ENCODE results near the gene WDR38.

Gene WDR38

DNA sequence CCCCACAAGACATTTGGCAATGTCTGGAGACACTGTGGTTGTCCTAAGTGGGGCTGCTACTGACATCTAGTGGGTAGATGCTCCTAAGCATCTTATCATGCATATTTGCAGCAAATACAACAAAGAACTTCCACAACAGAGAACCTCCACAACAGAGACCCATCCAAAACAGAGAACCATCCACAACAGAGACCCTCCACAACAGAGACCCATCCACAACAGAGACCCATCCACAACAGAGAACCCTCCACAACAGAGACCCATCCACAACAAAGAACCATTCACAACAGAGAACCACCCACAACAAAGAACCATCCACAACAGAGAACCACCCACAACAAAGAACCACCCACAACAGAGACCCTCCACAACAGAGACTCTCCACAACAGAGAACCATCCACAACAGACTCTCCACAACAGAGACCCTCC is 41.5 kb downstream of the WDR38 start:
- no peak overlapping the region for H3K4me2 ChIP-seq (ENCODE audit: low read length, poor library complexity, severe bottlenecking)
- H2AK5ac ChIP-seq (ENCODE audit: low read length, severe bottlenecking), result peak overlapping the region; percentile 67
- no peaks in the 10 kb centered on the region for H3K27me3 ChIP-seq (ENCODE audit: control insufficient read depth in 1 of 2, insufficient read depth in 1 of 2, low read length in 2 of 2)
- H2AFZ ChIP-seq (ENCODE audit: low read depth, low read length), result no peak overlapping the region
- H2BK5ac ChIP-seq (ENCODE audit: low read depth, low read length, poor library complexity, severe bottlenecking), result no peak overlapping the region
- peaks cover 8% of the 10 kb centered on the region for H3K79me1 ChIP-seq (replicated peaks; ENCODE audit: low read length, poor library complexity, severe bottlenecking)
- no peaks in the 10 kb centered on the region for H3K4me1 ChIP-seq (ENCODE audit: control insufficient read depth, insufficient read depth, low read depth, low read length)
- H3K9me3 ChIP-seq (ENCODE audit: control insufficient read depth, low read length), result no peaks in the 10 kb centered on the region
- no peak overlapping the region for H3K4ac ChIP-seq (ENCODE audit: low read depth in 1 of 2, low read length in 2 of 2)
- H3K9ac ChIP-seq (ENCODE audit: low read length), result peak overlapping the region; percentile 40
- H3K36me3 ChIP-seq (ENCODE audit: control insufficient read depth in 1 of 2, insufficient read depth in 2 of 2, low read depth in 1 of 2, low read length in 2 of 2), result peaks cover 43 to 73% of the 10 kb centered on the region in 2 experiments
- no peak overlapping the region for H3K18ac ChIP-seq (ENCODE audit: low read depth in 1 of 2, low read length in 2 of 2)
- no peak overlapping the region for H3K23ac ChIP-seq (ENCODE audit: low read length in 2 of 2)
- DNase-seq, result peak; percentile 65
- H2BK15ac ChIP-seq (ENCODE audit: low read depth, poor library complexity, severe bottlenecking), result no peak overlapping the region
- H3K27ac ChIP-seq (ENCODE audit: low read length, poor library complexity, severe bottlenecking), result no peak overlapping the region
- no peak overlapping the region for H3K14ac ChIP-seq (ENCODE audit: low read length in 2 of 2)
- peak overlapping the region; percentile 46 for H4K8ac ChIP-seq (ENCODE audit: low read length)
- no peak overlapping the region for H4K91ac ChIP-seq (ENCODE audit: low read length)
- no peak overlapping the region for H3K4me3 ChIP-seq (ENCODE audit: insufficient read depth in 1 of 2, low read depth in 1 of 2, low read length in 2 of 2)
- no peak overlapping the region for H2BK12ac ChIP-seq (ENCODE audit: low read length in 2 of 2)
- H2BK120ac ChIP-seq (ENCODE audit: low read depth, low read length), result no peak overlapping the region

- Histone ChIP-seq H3K27me3 (ENCODE audit: control insufficient read depth in 1 of 2, insufficient read depth in 1 of 2, low read length in 2 of 2) (no peaks in the 10 kb centered on the region), H2AFZ (ENCODE audit: low read depth, low read length) (no peak overlapping the region), H3K4ac (ENCODE audit: low read depth in 1 of 2, low read length in 2 of 2) (no peak overlapping the region), H4K8ac (ENCODE audit: low read length) (no peak overlapping the region), H3K14ac (ENCODE audit: low read length in 2 of 2) (no peak overlapping the region), H3K4me3 (ENCODE audit: insufficient read depth in 1 of 2, low read depth in 1 of 2, low read length in 2 of 2) (no peak overlapping the region), H3K4me2 (ENCODE audit: low read length, poor library complexity, severe bottlenecking) (no peak overlapping the region), H3K27ac (ENCODE audit: low read length, poor library complexity, severe bottlenecking) (no peak overlapping the region), H2BK15ac (ENCODE audit: low read depth, poor library complexity, severe bottlenecking) (no peak overlapping the region), H3K9me3 (ENCODE audit: control insufficient read depth, low read length) (no peaks in the 10 kb centered on the region), H3K79me1 (replicated peaks; ENCODE audit: low read length, poor library complexity, severe bottlenecking) (peaks cover 8% of the 10 kb centered on the region), H3K23ac (ENCODE audit: low read length in 2 of 2) (no peak overlapping the region), H4K91ac (ENCODE audit: low read length) (no peak overlapping the region), H2AK5ac (ENCODE audit: low read length, severe bottlenecking) (no peak overlapping the region), H3K36me3 (ENCODE audit: control insufficient read depth in 1 of 2, insufficient read depth in 2 of 2, low read depth in 1 of 2, low read length in 2 of 2) (peaks cover 34 to 65% of the 10 kb centered on the region in 2 experiments), H2BK5ac (ENCODE audit: low read depth, low read length, poor library complexity, severe bottlenecking) (no peak overlapping the region), H2BK12ac (ENCODE audit: low read length in 2 of 2) (no peak overlapping the region), H3K18ac (ENCODE audit: low read depth in 1 of 2, low read length in 2 of 2) (no peak overlapping the region), H3K9ac (ENCODE audit: low read length) (no peak overlapping the region), H3K4me1 (ENCODE audit: control insufficient read depth, insufficient read depth, low read depth, low read length) (no peaks in the 10 kb centered on the region), H2BK120ac (ENCODE audit: low read depth, low read length) (no peak overlapping the region)
- 94% methylated on average over 5 of the region's 6 CpGs for WGBS
- DNase-seq, result no peak
Measured at GRCh38 chr9:124897570-124898460, 44.6 kb downstream of the WDR38 start.

GRCh38 chr9:124899845-124900244 is 46.6 kb downstream of the WDR38 start:
- H2BK15ac ChIP-seq (ENCODE audit: low read depth, poor library complexity, severe bottlenecking), result no peak overlapping the region
- no peak overlapping the region for H3K4me2 ChIP-seq (ENCODE audit: low read length, poor library complexity, severe bottlenecking)
- H3K79me1 ChIP-seq (replicated peaks; ENCODE audit: low read length, poor library complexity, severe bottlenecking), result peaks cover 5% of the 10 kb centered on the region
- no peak overlapping the region for H3K4ac ChIP-seq (ENCODE audit: low read depth in 1 of 2, low read length in 2 of 2)
- H2AFZ ChIP-seq (ENCODE audit: low read depth, low read length), result no peak overlapping the region
- H2BK5ac ChIP-seq (ENCODE audit: low read depth, low read length, poor library complexity, severe bottlenecking), result no peak overlapping the region
- no peak overlapping the region for H3K27ac ChIP-seq (ENCODE audit: low read length, poor library complexity, severe bottlenecking)
- no peak overlapping the region for H3K14ac ChIP-seq (ENCODE audit: low read length in 2 of 2)
- no peak overlapping the region for H3K18ac ChIP-seq (ENCODE audit: low read depth in 1 of 2, low read length in 2 of 2)
- H3K4me3 ChIP-seq (ENCODE audit: insufficient read depth in 1 of 2, low read depth in 1 of 2, low read length in 2 of 2), result no peak overlapping the region
- no peak overlapping the region for H4K8ac ChIP-seq (ENCODE audit: low read length)
- peaks cover 24 to 52% of the 10 kb centered on the region in 2 experiments for H3K36me3 ChIP-seq (ENCODE audit: control insufficient read depth in 1 of 2, insufficient read depth in 2 of 2, low read depth in 1 of 2, low read length in 2 of 2)
- 95% methylated on average over 9 of the region's 9 CpGs for WGBS
- H3K4me1 ChIP-seq (ENCODE audit: control insufficient read depth, insufficient read depth, low read depth, low read length), result no peaks in the 10 kb centered on the region
- no peaks in the 10 kb centered on the region for H3K27me3 ChIP-seq (ENCODE audit: control insufficient read depth in 1 of 2, insufficient read depth in 1 of 2, low read length in 2 of 2)
- DNase-seq, result no peak
- no peak overlapping the region for H2AK5ac ChIP-seq (ENCODE audit: low read length, severe bottlenecking)
- no peak overlapping the region for H3K9ac ChIP-seq (ENCODE audit: low read length)
- no peak overlapping the region for H3K23ac ChIP-seq (ENCODE audit: low read length in 2 of 2)
- H4K91ac ChIP-seq (ENCODE audit: low read length), result no peak overlapping the region
- no peaks in the 10 kb centered on the region for H3K9me3 ChIP-seq (ENCODE audit: control insufficient read depth, low read length)
- no peak overlapping the region for H2BK120ac ChIP-seq (ENCODE audit: low read depth, low read length)
- no peak overlapping the region for H2BK12ac ChIP-seq (ENCODE audit: low read length in 2 of 2)

GRCh38 chr9:124906966-124907365 is 53.7 kb downstream of the WDR38 start:
- no peaks in the 10 kb centered on the region for H3K9me3 ChIP-seq (ENCODE audit: control insufficient read depth, low read length)
- no peak overlapping the region for H3K4me2 ChIP-seq (ENCODE audit: low read length, poor library complexity, severe bottlenecking)
- no peak for DNase-seq
- no peak overlapping the region for H2AFZ ChIP-seq (ENCODE audit: low read depth, low read length)
- no peak overlapping the region for H2BK15ac ChIP-seq (ENCODE audit: low read depth, poor library complexity, severe bottlenecking)
- WGBS, result no CpG with 5 or more reads among the region's 1 CpG
- no peaks in the 10 kb centered on the region for H3K4me1 ChIP-seq (ENCODE audit: control insufficient read depth, insufficient read depth, low read depth, low read length)
- H3K27me3 ChIP-seq (ENCODE audit: control insufficient read depth in 1 of 2, insufficient read depth in 1 of 2, low read length in 2 of 2), result no peaks in the 10 kb centered on the region
- no peak overlapping the region for H4K8ac ChIP-seq (ENCODE audit: low read length)
- H3K79me1 ChIP-seq (replicated peaks; ENCODE audit: low read length, poor library complexity, severe bottlenecking), result no peaks in the 10 kb centered on the region
- no peak overlapping the region for H3K18ac ChIP-seq (ENCODE audit: low read depth in 1 of 2, low read length in 2 of 2)
- no peak overlapping the region for H2AK5ac ChIP-seq (ENCODE audit: low read length, severe bottlenecking)
- H3K27ac ChIP-seq (ENCODE audit: low read length, poor library complexity, severe bottlenecking), result no peak overlapping the region
- no peak overlapping the region for H2BK5ac ChIP-seq (ENCODE audit: low read depth, low read length, poor library complexity, severe bottlenecking)
- H3K4me3 ChIP-seq (ENCODE audit: insufficient read depth in 1 of 2, low read depth in 1 of 2, low read length in 2 of 2), result no peak overlapping the region
- no peak overlapping the region for H4K91ac ChIP-seq (ENCODE audit: low read length)
- no peak overlapping the region for H3K14ac ChIP-seq (ENCODE audit: low read length in 2 of 2)
- no peak overlapping the region for H3K23ac ChIP-seq (ENCODE audit: low read length in 2 of 2)
- H2BK120ac ChIP-seq (ENCODE audit: low read depth, low read length), result no peak overlapping the region
- no peak overlapping the region for H2BK12ac ChIP-seq (ENCODE audit: low read length in 2 of 2)
- H3K4ac ChIP-seq (ENCODE audit: low read depth in 1 of 2, low read length in 2 of 2), result no peak overlapping the region
- H3K36me3 ChIP-seq (ENCODE audit: control insufficient read depth in 1 of 2, insufficient read depth in 2 of 2, low read depth in 1 of 2, low read length in 2 of 2), result peaks cover 14 to 51% of the 10 kb centered on the region in 2 experiments
- H3K9ac ChIP-seq (ENCODE audit: low read length), result no peak overlapping the region

All from mesenchymal stem cell (in vitro differentiated cells and primary cell).